Breast epithelium (tissue), 4 donors: ENCODE measurements around the gene OXCT1. TPM values are rescaled to one million over a fixed set of nuclear protein-coding genes. Genes with fewer than 3 reads are reported as not detected.
A peak's percentile ranks its signal among the peaks of the same experiment; 100 is the strongest.
"Not testable (repeated sequence)": the region's sequence is repeated elsewhere in the genome, so short reads cannot be mapped to it uniquely, and the experiment has no call there.

Experiments used
- DNase-seq, 2 donors: peaks; one replicate each; pipeline ENCODE4 v3.0.0-alpha.2; 2019; ENCODE audit warnings: low spot score in 2 of 2
- H3K27ac ChIP-seq, 2 donors: fragments of 200-600 bp; sonication (generic) in 1 of 2; one replicate each; pipeline ENCODE4 v1.5.1; 2016 to 2019; ENCODE audit warnings: mild to moderate bottlenecking in 1 of 2
- H3K27me3 ChIP-seq, 2 donors: fragments of 200-600 bp; sonication (generic) in 1 of 2; one replicate each; pipeline versions ENCODE4 v1.5.1 to v1.6.0; 2017 to 2019; ENCODE audit warnings: control low read depth in 1 of 2, mild to moderate bottlenecking in 1 of 2
- H3K36me3 ChIP-seq: fragments of 200-600 bp; one replicate; pipeline ENCODE4 v1.5.1; 2019
- H3K4me1 ChIP-seq, 2 donors: fragments of 200-600 bp; sonication (generic); one replicate each; pipeline ENCODE4 v1.5.1; 2016 to 2019; ENCODE audit warnings: control low read depth in 1 of 2
- H3K4me3 ChIP-seq, 3 donors: fragments of 200-600 bp; sonication (generic); 1 replicate in 2 of 3; 2 replicates in 1 of 3; pipeline ENCODE4 v1.5.1; 2016 to 2019; ENCODE audit warnings: mild to moderate bottlenecking in 3 of 3, moderate library complexity in 2 of 3
- H3K9me3 ChIP-seq, 2 donors: fragments of 200-600 bp; sonication (generic) in 1 of 2; one replicate each; pipeline ENCODE4 v1.5.1; 2016 to 2019; ENCODE audit warnings: control low read depth in 1 of 2
- POLR2A ChIP-seq: fragments of 450-650 bp; IDR thresholded peaks from one replicate; pipeline ENCODE4 v1.6.1; 2016; ENCODE audit warnings: antibody characterized with exemption, mild to moderate bottlenecking, moderate library complexity
- POLR2AphosphoS5 ChIP-seq, 3 donors: sonication (generic); formaldehyde crosslinking; IDR thresholded peaks; one replicate each; pipeline ENCODE4 v1.6.1; 2017; ENCODE audit warnings: antibody characterized with exemption in 3 of 3
- intact Hi-C: fragments of 100-400 bp; cut with DNase I; formaldehyde crosslinking; loops from one replicate; pipeline ENCODE4 v1.15.1; 2023; ENCODE audit warnings: low total_unique reads
- total RNA-seq, 3 donors: library from RNA; depleted of rRNA; stranded (reverse); fragments of >200 nt; gene quantifications; one replicate each; pipeline ENCODE4 v1.1.0, GENCODE V29; 2016
- TF ChIP-seq, protein P1 (sequence below), 3 donors: fragments of 450-650 bp; IDR thresholded peaks; one replicate each; pipeline ENCODE4 v1.5.1; 2016 to 2017; ENCODE audit warnings: antibody characterized with exemption in 3 of 3, mild to moderate bottlenecking in 3 of 3, moderate library complexity in 3 of 3

Gene OXCT1
- total RNA-seq, 3 donors from 2014 or later: 19.3 to 49.4 (median 21.8) TPM

DNA sequence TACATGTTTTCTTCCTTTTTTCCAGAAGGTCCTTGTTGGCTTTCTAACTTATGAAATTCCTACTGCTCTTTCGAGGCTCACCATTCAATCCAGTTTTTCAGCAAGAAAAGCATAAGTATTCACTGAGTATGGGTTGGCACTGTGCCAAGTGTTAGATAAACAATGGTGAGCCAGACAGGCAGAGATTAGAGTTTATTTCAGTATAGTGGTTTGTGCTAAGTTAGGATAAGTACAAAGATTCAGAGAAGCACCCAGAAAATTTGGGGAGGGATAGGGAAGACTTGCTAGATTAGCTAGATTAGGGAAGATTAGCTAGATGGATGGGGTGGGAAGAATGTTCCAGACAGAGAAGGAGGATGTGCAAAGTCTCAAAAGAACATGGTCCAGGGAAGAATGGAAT is 122.9 kb downstream of the OXCT1 start:
- Histone ChIP-seq H3K4me1 (no peaks in the 10 kb centered on the region), H3K36me3 (no peaks in the 10 kb centered on the region), H3K9me3 (no peaks in the 10 kb centered on the region), H3K4me3 (no peak overlapping the region), H3K27me3 (no peaks in the 10 kb centered on the region), H3K27ac (no peak overlapping the region)
- no peak for DNase-seq
- intact Hi-C loops: no loop called here
- TF ChIP-seq POLR2A (no peak), POLR2AphosphoS5 (IDR thresholded peaks at IDR 0.05) (peak in 1 of 3 donors; percentile 23)
- TF ChIP-seq, protein P1, sequence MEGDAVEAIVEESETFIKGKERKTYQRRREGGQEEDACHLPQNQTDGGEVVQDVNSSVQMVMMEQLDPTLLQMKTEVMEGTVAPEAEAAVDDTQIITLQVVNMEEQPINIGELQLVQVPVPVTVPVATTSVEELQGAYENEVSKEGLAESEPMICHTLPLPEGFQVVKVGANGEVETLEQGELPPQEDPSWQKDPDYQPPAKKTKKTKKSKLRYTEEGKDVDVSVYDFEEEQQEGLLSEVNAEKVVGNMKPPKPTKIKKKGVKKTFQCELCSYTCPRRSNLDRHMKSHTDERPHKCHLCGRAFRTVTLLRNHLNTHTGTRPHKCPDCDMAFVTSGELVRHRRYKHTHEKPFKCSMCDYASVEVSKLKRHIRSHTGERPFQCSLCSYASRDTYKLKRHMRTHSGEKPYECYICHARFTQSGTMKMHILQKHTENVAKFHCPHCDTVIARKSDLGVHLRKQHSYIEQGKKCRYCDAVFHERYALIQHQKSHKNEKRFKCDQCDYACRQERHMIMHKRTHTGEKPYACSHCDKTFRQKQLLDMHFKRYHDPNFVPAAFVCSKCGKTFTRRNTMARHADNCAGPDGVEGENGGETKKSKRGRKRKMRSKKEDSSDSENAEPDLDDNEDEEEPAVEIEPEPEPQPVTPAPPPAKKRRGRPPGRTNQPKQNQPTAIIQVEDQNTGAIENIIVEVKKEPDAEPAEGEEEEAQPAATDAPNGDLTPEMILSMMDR (IDR thresholded peaks at IDR 0.05): no peak

DNA sequence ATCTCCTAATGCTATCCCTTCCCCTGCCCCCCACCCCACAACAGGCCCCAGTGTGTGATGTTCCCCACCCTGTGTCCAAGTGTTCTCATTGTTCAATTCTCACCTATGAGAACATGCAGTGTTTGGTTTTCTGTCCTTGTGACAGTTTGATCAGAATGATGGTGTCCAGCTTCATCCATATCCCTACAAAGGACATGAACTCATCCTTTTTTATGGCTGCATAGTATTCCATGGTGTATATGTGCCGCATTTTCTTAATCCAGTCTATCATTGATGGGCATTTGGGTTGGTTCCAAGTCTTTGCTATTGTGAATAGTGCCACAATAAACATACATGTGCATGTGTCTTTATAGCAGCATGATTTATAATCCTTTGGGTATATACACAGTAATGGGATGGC is 127.6 kb downstream of the OXCT1 start:
- H3K4me3 ChIP-seq, H3K9me3 ChIP-seq, intact Hi-C loops, H3K36me3 ChIP-seq, H3K27me3 ChIP-seq, H3K4me1 ChIP-seq, H3K27ac ChIP-seq, DNase-seq: not testable (repeated sequence)

DNA sequence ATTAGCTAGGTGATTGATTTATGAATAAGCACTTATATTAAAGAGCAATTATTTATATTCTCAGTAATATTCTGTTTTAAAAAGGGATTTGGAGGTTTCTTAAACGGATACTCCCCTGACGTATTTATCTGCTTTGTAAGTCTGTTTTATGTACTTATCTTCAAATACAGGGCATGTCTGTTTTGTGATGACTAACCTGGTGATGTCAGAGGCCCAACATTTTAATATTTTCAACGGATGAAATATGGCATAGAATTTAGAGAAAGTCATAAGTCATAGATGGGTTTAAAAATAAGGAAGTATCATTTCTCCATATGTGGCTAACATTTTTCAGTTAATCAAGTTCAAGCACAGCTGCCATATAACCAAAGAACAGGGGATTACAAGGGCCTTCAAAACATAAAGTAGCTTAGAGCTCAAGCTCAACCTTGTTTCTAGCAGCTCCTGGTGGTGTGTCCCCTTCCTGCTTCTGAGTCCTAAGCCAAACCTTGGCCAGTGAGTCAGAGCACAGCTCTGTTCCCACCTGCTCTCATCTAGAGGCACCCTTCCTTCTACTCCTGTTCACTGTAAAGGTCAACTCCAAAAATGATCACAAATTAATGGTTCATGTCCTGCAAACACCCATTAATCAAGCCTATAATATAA is 131.4 kb downstream of the OXCT1 start:
- DNase-seq: no peak
- Histone ChIP-seq H3K36me3 (no peaks in the 10 kb centered on the region), H3K27ac (no peak overlapping the region), H3K27me3 (no peaks in the 10 kb centered on the region), H3K4me1 (no peaks in the 10 kb centered on the region), H3K4me3 (no peak overlapping the region), H3K9me3 (no peaks in the 10 kb centered on the region)
- intact Hi-C loops: no loop called here
- TF ChIP-seq, protein P1 (IDR thresholded peaks at IDR 0.05): no peak

DNA sequence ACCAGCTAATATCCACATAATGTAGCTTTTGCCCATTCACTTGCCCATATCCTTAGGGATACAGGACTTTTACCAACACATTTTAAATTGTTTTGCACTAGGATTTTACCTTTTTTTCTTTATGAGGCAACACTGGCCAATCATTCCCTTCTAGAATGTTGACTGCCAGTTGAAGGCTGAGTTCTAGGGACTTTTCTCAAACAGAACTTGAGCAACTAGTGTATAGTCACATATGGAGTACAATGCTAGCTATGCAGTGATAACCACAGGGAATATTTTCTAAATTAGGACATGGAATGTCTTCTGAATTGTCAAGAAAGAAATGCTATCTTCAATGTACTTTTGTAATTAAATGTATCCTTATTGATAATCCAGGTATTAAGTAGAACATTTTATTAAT is 133.6 kb downstream of the OXCT1 start:
- Histone ChIP-seq H3K9me3 (no peaks in the 10 kb centered on the region), H3K4me1 (no peaks in the 10 kb centered on the region), H3K36me3 (no peaks in the 10 kb centered on the region), H3K4me3 (no peak overlapping the region), H3K27me3 (no peaks in the 10 kb centered on the region), H3K27ac (no peak overlapping the region)
- no peak for DNase-seq
- no peak for TF ChIP-seq POLR2A
- TF ChIP-seq, protein P1 (IDR thresholded peaks at IDR 0.05): no peak
- TF ChIP-seq POLR2AphosphoS5 (IDR thresholded peaks at IDR 0.05): no peak
- intact Hi-C loops: no loop called here

DNA sequence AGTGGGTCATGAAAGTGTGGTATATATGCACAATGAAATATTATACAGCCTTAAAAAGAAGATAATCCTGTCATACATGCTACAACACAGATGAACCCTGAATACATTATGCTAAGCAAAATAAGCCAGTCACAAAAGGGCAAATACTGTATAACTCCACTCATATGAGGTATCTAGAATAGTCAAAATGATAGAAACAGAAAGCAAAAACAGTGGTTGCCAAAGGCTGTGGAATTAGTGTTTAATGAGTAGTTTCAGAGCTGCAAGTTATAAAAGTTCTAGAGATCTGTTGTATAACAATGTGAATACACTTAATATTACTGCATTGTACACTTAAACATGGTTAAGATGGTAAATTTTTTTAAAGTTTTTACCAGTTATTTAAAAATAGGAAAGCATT is 135.0 kb downstream of the OXCT1 start:
- Histone ChIP-seq H3K4me1 (no peaks in the 10 kb centered on the region), H3K9me3 (no peaks in the 10 kb centered on the region), H3K27me3 (no peaks in the 10 kb centered on the region), H3K36me3 (no peaks in the 10 kb centered on the region), H3K27ac (no peak overlapping the region), H3K4me3 (no peak overlapping the region)
- intact Hi-C loops: no loop called here
- TF ChIP-seq POLR2A (no peak), POLR2AphosphoS5 (IDR thresholded peaks at IDR 0.05) (no peak)
- TF ChIP-seq, protein P1 (IDR thresholded peaks at IDR 0.05): no peak
- no peak for DNase-seq

DNA sequence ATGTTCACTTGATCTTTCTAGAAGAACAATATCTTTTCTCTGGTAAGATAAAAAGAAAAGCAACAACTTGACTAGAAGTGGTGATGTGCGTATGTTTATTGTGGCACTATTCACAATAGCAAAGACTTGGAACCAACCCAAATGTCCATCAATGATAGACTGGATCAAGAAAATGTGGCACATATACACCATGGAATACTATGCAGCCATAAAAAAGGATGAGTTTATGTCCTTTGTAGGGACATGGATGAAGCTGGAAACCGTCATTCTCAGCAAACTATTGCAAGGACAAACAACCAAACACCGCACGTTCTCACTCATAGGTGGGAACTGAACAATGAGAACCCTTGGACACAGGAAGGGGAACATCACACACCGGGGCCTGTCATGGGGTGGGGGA is 140.8 kb downstream of the OXCT1 start:
- intact Hi-C loops, H3K36me3 ChIP-seq, H3K27ac ChIP-seq, H3K4me3 ChIP-seq, H3K9me3 ChIP-seq, H3K27me3 ChIP-seq, H3K4me1 ChIP-seq, DNase-seq: not testable (repeated sequence)
